Kasumi-1 (cell line): Measurements from ENCODE around the gene BRCA2.

Source experiments
- DNase-seq, 2 experiments: peaks; one replicate each; lab custom pipeline; 2025; lab: John Stamatoyannopoulos, UW

Gene BRCA2, protein sequence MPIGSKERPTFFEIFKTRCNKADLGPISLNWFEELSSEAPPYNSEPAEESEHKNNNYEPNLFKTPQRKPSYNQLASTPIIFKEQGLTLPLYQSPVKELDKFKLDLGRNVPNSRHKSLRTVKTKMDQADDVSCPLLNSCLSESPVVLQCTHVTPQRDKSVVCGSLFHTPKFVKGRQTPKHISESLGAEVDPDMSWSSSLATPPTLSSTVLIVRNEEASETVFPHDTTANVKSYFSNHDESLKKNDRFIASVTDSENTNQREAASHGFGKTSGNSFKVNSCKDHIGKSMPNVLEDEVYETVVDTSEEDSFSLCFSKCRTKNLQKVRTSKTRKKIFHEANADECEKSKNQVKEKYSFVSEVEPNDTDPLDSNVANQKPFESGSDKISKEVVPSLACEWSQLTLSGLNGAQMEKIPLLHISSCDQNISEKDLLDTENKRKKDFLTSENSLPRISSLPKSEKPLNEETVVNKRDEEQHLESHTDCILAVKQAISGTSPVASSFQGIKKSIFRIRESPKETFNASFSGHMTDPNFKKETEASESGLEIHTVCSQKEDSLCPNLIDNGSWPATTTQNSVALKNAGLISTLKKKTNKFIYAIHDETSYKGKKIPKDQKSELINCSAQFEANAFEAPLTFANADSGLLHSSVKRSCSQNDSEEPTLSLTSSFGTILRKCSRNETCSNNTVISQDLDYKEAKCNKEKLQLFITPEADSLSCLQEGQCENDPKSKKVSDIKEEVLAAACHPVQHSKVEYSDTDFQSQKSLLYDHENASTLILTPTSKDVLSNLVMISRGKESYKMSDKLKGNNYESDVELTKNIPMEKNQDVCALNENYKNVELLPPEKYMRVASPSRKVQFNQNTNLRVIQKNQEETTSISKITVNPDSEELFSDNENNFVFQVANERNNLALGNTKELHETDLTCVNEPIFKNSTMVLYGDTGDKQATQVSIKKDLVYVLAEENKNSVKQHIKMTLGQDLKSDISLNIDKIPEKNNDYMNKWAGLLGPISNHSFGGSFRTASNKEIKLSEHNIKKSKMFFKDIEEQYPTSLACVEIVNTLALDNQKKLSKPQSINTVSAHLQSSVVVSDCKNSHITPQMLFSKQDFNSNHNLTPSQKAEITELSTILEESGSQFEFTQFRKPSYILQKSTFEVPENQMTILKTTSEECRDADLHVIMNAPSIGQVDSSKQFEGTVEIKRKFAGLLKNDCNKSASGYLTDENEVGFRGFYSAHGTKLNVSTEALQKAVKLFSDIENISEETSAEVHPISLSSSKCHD (N-terminal part only)

DNA sequence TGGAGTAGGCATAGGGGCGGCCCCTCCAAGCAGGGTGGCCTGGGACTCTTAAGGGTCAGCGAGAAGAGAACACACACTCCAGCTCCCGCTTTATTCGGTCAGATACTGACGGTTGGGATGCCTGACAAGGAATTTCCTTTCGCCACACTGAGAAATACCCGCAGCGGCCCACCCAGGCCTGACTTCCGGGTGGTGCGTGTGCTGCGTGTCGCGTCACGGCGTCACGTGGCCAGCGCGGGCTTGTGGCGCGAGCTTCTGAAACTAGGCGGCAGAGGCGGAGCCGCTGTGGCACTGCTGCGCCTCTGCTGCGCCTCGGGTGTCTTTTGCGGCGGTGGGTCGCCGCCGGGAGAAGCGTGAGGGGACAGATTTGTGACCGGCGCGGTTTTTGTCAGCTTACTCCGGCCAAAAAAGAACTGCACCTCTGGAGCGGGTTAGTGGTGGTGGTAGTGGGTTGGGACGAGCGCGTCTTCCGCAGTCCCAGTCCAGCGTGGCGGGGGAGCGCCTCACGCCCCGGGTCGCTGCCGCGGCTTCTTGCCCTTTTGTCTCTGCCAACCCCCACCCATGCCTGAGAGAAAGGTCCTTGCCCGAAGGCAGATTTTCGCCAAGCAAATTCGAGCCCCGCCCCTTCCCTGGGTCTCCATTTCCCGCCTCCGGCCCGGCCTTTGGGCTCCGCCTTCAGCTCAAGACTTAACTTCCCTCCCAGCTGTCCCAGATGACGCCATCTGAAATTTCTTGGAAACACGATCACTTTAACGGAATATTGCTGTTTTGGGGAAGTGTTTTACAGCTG lies at the start of gene BRCA2, which contains the start of gene ZAR1L:
BRCA2 (plus strand) TSS at position 271 of the 790 bp plus-strand sequence. CDS start 953 bp downstream, outside the sequence.
ZAR1L (minus strand) TSS at position 126 of the 790 bp plus-strand sequence. CDS start 3,438 bp downstream, outside the sequence.
- DNase-seq = peak; percentile 54 to 63

- DNase-seq = no peak
Measured at GRCh38 chr13:32265726-32266125, 49.6 kb upstream of the BRCA2 start.

GRCh38 chr13:32266130-32266529 lies 49.2 kb upstream of the BRCA2 start:
- DNase-seq = no peak

- DNase-seq = peak in 1 of 2 experiments; percentile 9
Measured at GRCh38 chr13:32267836-32268439, 47.4 kb upstream of the BRCA2 start.

DNA sequence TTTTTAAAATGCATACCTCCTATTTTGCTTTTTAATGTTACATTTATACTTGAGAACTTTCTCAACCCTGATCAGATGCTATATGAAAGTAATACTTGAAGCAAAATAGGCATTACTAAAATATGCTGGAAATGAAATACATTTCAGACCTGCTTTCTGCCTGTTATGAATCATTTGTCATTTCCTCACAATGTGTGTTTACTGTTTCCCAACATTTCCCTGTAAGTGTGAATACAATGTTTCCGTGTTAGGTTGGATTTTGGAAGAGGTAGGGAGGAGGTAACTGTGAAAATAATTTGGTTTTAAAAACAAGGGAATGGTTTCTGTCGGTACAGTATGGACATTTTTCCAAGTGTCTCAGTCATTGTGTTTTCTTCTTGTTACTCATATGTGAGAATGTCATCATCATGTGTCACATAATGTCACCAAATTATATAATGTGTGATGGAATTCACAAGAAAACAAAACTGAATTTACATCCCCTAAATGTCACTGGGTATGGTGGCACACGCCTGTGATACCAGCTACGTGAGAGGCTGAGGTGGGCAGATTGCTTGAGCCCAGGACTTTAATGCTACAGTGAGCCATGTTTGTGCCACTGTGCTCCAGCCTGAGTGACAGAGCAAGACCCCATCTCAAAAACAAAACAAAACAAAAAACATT lies 43.2 kb upstream of the BRCA2 start:
- no peak for DNase-seq

DNA sequence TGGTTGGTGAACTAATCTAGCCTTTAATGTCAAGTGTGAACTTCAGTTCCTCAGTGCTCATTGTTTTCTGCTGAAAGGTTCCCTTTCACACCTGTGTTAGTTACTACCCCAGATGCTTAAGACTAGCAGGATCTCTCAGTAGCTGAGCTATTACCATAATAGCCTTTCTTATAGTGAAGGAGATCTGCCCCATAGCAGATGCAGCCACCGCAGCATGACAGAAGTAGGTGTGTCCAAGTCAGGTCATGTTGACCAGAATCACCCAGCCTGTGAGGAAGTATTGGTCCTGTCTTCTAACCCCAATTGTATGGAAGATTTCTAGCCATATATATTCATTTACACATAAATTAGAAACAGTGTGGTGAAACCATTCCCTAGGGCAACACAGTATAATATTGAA lies 37.5 kb upstream of the BRCA2 start:
- no peak for DNase-seq

GRCh38 chr13:32278426-32278825 lies 36.9 kb upstream of the BRCA2 start:
- no peak for DNase-seq

GRCh38 chr13:32281096-32281495 lies 34.2 kb upstream of the BRCA2 start:
- no peak for DNase-seq

DNA sequence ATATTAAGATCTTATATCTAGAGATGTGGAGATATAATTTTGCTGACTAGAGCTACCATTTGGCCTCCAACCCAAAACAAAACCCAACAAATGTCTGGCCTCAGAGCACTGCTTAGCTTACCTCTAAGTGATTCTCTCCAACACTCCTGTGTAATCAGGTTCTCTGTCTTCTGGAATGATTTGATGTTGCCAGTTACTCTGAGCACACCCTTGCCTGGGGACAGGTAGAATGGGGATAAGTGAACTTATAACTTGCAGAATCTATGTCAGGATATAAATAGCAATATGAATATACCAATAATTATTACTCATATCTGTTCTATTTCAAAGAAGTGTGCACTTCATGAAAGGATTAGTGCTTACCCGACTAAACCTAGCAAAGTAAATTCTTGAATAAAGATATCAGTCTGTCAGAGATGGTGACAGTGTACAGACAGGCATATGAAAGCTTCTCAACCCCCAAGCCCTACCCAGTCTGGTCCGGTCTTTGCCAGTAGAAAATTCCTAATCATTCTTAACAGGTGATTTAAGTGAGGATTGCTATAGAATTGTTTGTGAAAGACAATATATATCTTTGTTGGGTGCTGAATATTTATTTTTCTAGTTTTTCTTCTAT lies 33.1 kb upstream of the BRCA2 start:
- no peak for DNase-seq

DNA sequence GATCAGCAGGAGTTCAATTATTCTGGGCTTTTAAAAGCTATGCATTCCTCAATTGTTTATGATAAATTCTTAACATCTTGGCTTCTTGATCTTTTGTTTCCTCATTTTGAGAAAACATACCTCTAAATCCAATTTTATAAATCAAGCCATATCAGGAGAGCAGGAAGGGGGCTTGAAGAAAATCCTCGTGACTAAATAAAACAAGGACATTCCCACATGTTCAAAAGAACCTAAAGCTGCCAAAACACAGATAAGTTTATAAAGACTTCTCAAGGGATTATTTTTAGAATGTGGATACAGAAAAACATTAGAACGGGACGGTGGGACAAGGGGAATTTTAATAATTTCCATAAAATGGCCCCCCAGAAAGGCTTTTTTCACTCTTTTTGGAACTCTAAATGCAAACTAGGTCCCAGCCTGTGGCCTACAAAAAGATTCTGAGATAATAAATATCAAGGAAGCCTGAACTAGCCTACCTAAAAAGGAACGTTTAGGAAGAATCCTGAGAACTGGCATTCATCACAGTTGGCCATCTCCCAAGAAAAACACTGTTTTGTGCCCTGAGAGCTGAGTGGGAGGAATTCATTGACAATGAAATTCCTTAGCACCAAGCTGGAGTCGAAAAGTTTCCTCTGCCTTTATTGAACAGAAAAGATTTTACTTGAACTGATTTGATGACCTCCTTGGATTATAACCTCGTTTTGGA lies 30.2 kb upstream of the BRCA2 start:
- DNase-seq = no peak

DNA sequence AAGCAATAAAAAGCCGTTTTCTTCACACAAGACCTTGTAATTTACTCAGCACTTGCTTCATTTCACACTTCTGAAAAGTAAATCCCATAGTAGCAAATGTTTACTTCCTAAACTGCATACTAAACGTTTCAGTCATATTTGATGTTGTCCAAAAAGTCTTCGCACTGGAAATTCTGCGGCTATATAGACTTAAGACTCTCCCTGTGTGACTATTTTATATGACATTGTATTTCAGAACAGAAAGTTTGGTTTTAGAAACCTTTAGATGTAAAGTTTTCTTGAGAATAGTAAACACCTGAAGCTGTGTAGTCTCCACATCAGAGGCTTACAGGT lies 29.7 kb upstream of the BRCA2 start:
- no peak for DNase-seq

DNA sequence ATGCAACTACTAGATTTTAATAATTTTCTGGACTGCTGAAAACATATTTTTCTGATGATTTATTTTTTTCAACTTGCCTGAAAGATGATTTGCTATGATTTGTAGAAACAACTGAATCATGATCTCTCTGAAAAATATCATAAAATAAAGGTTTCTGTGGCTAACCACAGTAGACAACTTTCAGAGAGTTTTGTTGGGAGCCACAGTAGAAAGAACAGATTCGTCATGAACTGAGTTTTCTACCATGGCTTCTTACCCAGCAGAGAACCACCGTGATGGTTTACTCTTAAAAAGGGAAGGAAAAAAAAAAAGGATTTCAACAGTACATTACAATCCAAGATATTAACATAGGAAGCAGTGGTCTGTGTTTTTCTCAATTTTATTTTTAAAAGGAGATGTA lies 18.1 kb upstream of the BRCA2 start:
- DNase-seq = no peak

- no peak for DNase-seq
Measured at GRCh38 chr13:32298695-32299094, 16.6 kb upstream of the BRCA2 start.

DNA sequence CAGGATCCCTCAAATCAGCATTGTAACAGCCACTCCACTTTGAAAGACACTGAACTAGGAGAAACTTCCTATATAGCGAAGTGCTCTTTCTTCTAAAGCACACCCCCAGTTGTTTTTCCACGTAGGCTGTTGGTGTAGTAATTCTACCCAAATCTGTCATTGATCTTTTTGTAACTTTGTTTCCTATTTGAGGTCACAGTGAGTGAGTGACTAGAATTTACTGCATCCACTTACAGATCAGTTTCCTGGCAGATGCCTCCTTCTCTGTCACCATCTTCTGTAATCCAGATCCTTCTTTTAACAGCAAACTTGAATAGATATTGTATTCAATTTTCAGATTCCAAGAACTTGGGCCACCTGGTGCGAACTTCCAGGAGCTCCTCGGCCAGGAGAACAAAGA lies 15.4 kb upstream of the BRCA2 start:
- DNase-seq = no peak

DNA sequence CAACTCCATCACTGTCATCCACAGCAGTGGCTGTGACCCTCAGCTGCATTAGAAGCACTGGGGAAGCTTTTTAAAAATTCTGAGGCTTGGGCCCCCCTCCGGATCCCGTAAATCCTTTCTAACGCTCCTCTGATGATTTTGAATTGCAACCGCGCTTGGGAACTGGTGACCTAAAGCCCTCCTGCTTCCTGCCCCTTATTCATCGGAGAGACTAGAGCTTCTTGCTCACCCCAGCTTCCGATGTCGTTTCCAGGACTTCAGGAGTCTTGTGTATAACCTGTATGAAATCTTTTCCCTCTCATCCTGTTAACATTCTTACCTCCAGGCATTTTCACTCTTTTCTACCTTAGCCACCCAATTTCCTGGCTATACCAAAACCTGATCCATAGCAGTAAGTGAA lies 14.9 kb upstream of the BRCA2 start:
- no peak for DNase-seq

GRCh38 chr13:32300920-32301319 lies 14.4 kb upstream of the BRCA2 start:
- no peak for DNase-seq

- no peak for DNase-seq
Measured at GRCh38 chr13:32302461-32302860, 12.8 kb upstream of the BRCA2 start.

DNA sequence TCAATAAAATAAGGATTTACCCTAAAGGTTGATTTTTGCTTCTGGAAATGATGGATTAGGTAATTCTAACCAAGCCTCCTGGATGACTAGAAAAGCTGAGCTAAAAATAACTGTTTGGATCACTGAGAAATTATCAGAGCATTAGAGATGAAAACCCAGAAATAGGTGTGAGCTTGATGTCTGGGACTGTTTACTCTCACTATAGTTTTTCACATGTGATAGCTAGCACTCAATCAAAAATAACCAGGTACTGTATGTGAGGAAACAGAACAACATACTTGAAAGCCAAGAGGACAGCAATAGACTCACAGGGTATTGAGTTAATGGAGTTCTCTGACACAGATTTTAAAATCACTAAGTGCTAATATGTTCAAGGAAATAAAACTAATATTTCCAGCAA lies 9.7 kb upstream of the BRCA2 start:
- no peak for DNase-seq
